Measurements from ENCODE around the gene PRKG1. TPM values are rescaled to one million over a fixed set of nuclear protein-coding genes. Genes with fewer than 3 reads are reported as not detected.

Gene PRKG1
- total RNA-seq, 5 donors from 2014 or later (not counting 1 experiment from before 2014, with no cell fraction given), result 0.03 to 0.26 (median 0.19) TPM; not detected in 1

DNA sequence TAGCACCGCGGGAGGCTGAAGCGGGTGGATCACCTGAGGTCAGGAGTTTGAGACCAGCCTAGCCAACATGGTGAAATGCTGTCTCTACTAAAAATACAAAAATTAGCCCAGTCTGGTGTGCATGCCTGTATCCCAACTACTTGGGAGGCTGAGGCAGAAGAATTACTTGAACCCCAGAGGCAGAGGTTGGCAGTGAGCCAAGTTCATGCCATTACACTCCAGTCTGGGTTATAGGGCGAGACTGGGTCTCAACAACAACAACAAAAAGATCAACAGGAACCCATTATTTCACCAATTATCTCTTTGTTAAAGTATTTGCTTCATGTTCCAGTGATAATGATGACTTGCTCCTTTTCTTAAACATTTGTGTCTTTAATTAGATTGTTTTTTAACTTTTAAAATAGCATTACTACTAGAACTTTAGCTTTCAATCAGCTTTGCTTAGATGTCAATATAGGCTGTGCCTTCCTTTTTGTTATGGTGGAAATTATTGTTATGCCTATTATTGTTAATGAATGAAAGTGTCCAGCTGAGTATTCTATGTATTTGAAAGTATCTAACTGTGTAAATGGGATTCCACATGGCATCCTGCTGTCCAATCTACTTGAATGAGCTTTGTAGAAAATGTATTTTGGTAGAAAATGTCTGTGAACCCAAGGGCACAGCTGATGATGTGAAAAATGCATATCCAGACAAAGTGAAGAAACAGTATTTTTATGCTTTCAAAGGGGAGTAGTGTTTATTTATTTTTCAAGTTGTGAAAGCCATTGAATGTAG is 686.8 kb downstream of the PRKG1 start:
- Histone ChIP-seq H3K27ac (ENCODE audit: low read length) (no peak overlapping the region), H3K4me1 (ENCODE audit: control insufficient read depth in 1 of 2, extremely low read depth in 1 of 2, insufficient read depth in 2 of 2, low read length in 2 of 2) (no peaks in the 10 kb centered on the region), H3K36me3 (ENCODE audit: control insufficient read depth in 2 of 2, extremely low read depth in 1 of 2, insufficient read depth in 1 of 2, low read length in 1 of 2) (no peaks in the 10 kb centered on the region), H3K9me3 (no peaks in the 10 kb centered on the region), H3K27me3 (replicated peaks in 1 of 2; ENCODE audit: control insufficient read depth in 2 of 2, extremely low read depth in 1 of 2, insufficient read depth in 2 of 2, low read length in 1 of 2) (peaks cover 0 to 4% of the 10 kb centered on the region in 2 experiments), H3K4me3 (ENCODE audit: control insufficient read depth in 1 of 2, extremely low read depth in 1 of 2, low read length in 1 of 2) (no peak overlapping the region)
- H3K27ac Mint-ChIP-seq, result no peak overlapping the region
- peaks cover 0 to 3% (median under 1%) of the 10 kb centered on the region in 3 donors for H3K9me3 Mint-ChIP-seq
- H3K4me3 Mint-ChIP-seq, result no peak overlapping the region
- POLR2A ChIA-PET, result no interaction called here
- CTCF ChIA-PET, result no interaction called here
- DNase-seq, result no peak
- ATAC-seq (replicated peaks in 1 of 4), result no peak
- WGBS (ENCODE audit: insufficient coverage), result no CpG with 5 or more reads among the region's 4 CpGs
- H3K27me3 Mint-ChIP-seq, result peaks cover 0 to 3% of the 10 kb centered on the region in 2 donors
- no peaks in the 10 kb centered on the region for H3K4me1 Mint-ChIP-seq
- no peaks in the 10 kb centered on the region for H3K36me3 Mint-ChIP-seq

DNA sequence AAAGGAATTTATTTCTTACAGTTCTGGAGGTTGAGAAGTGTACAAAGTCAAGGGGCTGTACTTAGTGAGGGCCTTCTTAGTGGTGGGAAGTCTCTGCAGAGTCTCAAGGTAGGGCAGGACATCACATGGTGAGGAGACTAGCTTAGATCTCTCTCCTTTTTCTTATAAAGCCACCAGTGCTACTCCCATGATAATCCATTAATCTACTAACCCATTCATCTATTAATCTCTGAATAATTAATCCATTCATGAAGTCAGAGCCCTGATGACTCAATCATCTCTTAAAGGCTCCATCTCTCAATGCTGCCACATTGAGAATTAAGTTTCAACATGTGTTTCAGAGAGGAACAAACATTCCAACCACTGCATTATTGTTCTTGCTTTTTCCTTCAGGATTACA is 689.5 kb downstream of the PRKG1 start:
- POLR2A ChIA-PET, result interaction anchor here in 1 of 2 donors (0.5 to 0.6 kb wide), 2 partner anchors 86 to 123 kb away, joined by 3 read pairs; no protein-coding TSS in a partner anchor
- Mint-ChIP-seq H3K4me1 (no peaks in the 10 kb centered on the region), H3K27ac (no peak overlapping the region), H3K36me3 (no peaks in the 10 kb centered on the region), H3K27me3 (peaks cover 1 to 12% of the 10 kb centered on the region in 2 donors), H3K4me3 (no peak overlapping the region), H3K9me3 (peaks cover 0 to 14% (median 12%) of the 10 kb centered on the region in 3 donors)
- no peak overlapping the region for H3K27ac ChIP-seq (ENCODE audit: low read length)
- no peaks in the 10 kb centered on the region for H3K4me1 ChIP-seq (ENCODE audit: control insufficient read depth in 1 of 2, extremely low read depth in 1 of 2, insufficient read depth in 2 of 2, low read length in 2 of 2)
- H3K4me3 ChIP-seq (ENCODE audit: control insufficient read depth in 1 of 2, extremely low read depth in 1 of 2, low read length in 1 of 2), result no peak overlapping the region
- ATAC-seq (replicated peaks in 1 of 4) (no peak), DNase-seq (no peak)
- no peaks in the 10 kb centered on the region for H3K9me3 ChIP-seq
- H3K36me3 ChIP-seq (ENCODE audit: control insufficient read depth in 2 of 2, extremely low read depth in 1 of 2, insufficient read depth in 1 of 2, low read length in 1 of 2), result no peaks in the 10 kb centered on the region
- H3K27me3 ChIP-seq (replicated peaks in 1 of 2; ENCODE audit: control insufficient read depth in 2 of 2, extremely low read depth in 1 of 2, insufficient read depth in 2 of 2, low read length in 1 of 2), result peaks cover 0 to 4% of the 10 kb centered on the region in 2 experiments
- CTCF ChIA-PET, result no interaction called here

DNA sequence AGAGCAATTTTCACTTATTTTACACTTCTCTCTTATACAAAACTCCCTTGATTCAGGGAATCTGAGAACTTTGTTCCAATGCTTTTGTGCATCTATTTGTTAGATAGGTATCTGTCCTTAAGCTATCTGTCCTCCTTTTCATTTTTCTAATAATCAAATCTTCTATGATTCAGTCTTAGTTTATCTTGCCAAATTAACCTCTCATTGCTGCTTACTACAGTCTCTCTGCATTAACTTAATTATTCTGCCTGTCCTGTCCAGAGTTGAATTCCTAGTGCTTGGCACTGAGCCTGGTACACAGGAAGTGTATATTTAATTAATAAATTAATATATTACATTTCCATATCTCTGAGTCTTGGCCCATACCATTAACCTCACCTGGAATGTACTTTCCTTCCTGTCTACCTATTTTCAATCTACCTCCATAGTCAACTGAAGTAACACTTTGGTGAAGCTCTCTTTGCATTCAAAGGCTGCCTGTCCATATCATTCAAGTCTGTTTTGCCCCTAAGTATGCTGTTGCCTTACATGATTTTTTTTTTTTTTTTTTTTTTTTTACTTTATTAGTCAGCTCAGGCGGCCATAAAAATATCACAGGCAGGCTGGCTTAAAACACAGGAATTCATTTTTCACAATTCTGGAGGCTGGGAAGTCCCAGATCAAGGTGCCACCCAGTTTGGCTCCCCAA is 691.1 kb downstream of the PRKG1 start:
- no peak for DNase-seq
- Mint-ChIP-seq H3K36me3 (no peaks in the 10 kb centered on the region), H3K9me3 (peaks cover 0 to 14% (median 12%) of the 10 kb centered on the region in 3 donors), H3K27me3 (peaks cover 1 to 12% of the 10 kb centered on the region in 2 donors), H3K4me1 (no peaks in the 10 kb centered on the region), H3K4me3 (no peak overlapping the region), H3K27ac (no peak overlapping the region)
- no peaks in the 10 kb centered on the region for H3K4me1 ChIP-seq (ENCODE audit: control insufficient read depth in 1 of 2, extremely low read depth in 1 of 2, insufficient read depth in 2 of 2, low read length in 2 of 2)
- CTCF ChIA-PET, result no interaction called here
- no peak overlapping the region for H3K4me3 ChIP-seq (ENCODE audit: control insufficient read depth in 1 of 2, extremely low read depth in 1 of 2, low read length in 1 of 2)
- no peak overlapping the region for H3K27ac ChIP-seq (ENCODE audit: low read length)
- WGBS (ENCODE audit: insufficient coverage), result 63% methylated on average over 1 of the region's 1 CpG
- H3K36me3 ChIP-seq (ENCODE audit: control insufficient read depth in 2 of 2, extremely low read depth in 1 of 2, insufficient read depth in 1 of 2, low read length in 1 of 2), result no peaks in the 10 kb centered on the region
- no peak for ATAC-seq (replicated peaks in 1 of 4)
- peaks cover 0 to 3% of the 10 kb centered on the region in 2 experiments for H3K27me3 ChIP-seq (replicated peaks in 1 of 2; ENCODE audit: control insufficient read depth in 2 of 2, extremely low read depth in 1 of 2, insufficient read depth in 2 of 2, low read length in 1 of 2)
- H3K9me3 ChIP-seq, result no peaks in the 10 kb centered on the region
- POLR2A ChIA-PET, result interaction anchor here (0.6 kb wide), 2 partner anchors 12 to 487 kb away, joined by 3 to 5 read pairs; no protein-coding TSS in a partner anchor

DNA sequence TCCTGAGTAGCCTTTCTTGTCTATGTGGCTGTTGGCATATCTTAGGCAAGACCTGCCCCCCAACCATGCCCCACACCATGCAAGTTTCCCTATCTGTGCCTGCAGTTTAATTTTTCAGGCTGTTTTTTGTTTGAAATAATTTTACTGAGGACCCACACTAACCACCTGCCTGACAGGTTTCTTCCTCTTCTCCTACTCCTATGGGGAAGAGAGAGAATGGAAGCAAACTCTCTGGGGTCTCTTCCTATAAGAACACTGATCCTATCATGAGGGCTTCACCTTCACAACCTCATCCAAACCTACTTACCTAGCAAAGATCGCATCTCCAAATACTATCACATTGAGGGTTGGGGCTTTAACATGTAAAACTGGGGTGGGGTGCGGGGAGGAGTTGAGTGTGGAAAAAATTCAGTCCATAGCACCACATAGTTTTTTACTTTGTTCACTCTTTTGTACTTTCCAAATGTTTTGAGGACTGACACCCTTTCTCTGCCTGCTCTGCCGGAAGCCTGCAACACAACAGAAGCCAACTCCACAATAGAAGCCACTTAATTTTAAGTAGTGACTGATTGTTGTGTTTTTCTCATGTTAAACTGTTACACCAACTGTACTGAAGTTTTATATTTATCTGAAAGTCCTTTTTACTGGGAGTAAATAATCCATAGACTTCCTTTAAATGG is 692.3 kb downstream of the PRKG1 start:
- ChIA-PET CTCF (no interaction called here), POLR2A (no interaction called here)
- H3K27me3 Mint-ChIP-seq, result peaks cover 1 to 9% of the 10 kb centered on the region in 2 donors
- peaks cover 0 to 14% (median 12%) of the 10 kb centered on the region in 3 donors for H3K9me3 Mint-ChIP-seq
- H3K36me3 ChIP-seq (ENCODE audit: control insufficient read depth in 2 of 2, extremely low read depth in 1 of 2, insufficient read depth in 1 of 2, low read length in 1 of 2), result no peaks in the 10 kb centered on the region
- no peak overlapping the region for H3K4me3 ChIP-seq (ENCODE audit: control insufficient read depth in 1 of 2, extremely low read depth in 1 of 2, low read length in 1 of 2)
- no peak overlapping the region for H3K4me3 Mint-ChIP-seq
- no peaks in the 10 kb centered on the region for H3K4me1 ChIP-seq (ENCODE audit: control insufficient read depth in 1 of 2, extremely low read depth in 1 of 2, insufficient read depth in 2 of 2, low read length in 2 of 2)
- no peaks in the 10 kb centered on the region for H3K36me3 Mint-ChIP-seq
- H3K9me3 ChIP-seq, result no peaks in the 10 kb centered on the region
- H3K27ac ChIP-seq (ENCODE audit: low read length), result no peak overlapping the region
- H3K27ac Mint-ChIP-seq, result no peak overlapping the region
- ATAC-seq (replicated peaks in 1 of 4) (no peak), DNase-seq (no peak)
- WGBS (ENCODE audit: insufficient coverage), result no CpG with 5 or more reads among the region's 3 CpGs
- no peaks in the 10 kb centered on the region for H3K4me1 Mint-ChIP-seq
- no peaks in the 10 kb centered on the region for H3K27me3 ChIP-seq (replicated peaks in 1 of 2; ENCODE audit: control insufficient read depth in 2 of 2, extremely low read depth in 1 of 2, insufficient read depth in 2 of 2, low read length in 1 of 2)

DNA sequence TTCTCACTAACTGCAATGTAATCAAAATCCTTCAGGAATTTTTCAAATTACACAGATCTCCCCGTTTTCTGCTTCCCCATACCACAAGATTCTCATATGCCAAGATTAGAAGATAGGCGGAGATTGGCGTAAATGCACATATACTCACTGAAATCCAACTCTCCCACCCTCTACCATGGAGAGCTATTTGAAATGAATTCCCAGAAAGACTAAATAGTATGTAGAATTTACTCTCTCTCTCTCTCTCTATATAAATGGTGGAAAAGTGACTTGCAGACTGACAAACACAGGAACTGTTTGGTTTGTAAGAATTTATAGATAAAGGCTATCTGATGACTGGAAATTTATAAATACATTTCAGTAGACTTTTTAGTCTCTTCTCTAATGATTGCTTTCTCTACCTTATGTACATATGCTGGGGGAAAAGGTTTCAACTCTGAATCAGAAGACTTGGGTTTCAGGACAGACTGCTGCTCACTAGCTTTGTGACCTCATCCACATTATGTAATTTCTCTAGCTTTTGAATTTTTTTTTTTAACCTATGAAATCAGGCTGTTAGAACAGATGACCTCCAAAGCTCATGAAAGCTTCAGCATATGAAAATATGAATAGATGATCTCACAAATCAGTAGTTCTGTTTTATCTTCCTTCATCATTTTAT is 692.9 kb downstream of the PRKG1 start:
- Mint-ChIP-seq H3K4me3 (no peak overlapping the region), H3K9me3 (peaks cover 0 to 14% (median 12%) of the 10 kb centered on the region in 3 donors), H3K4me1 (no peaks in the 10 kb centered on the region), H3K27ac (no peak overlapping the region), H3K36me3 (no peaks in the 10 kb centered on the region), H3K27me3 (peaks cover 1 to 9% of the 10 kb centered on the region in 2 donors)
- Histone ChIP-seq H3K27ac (ENCODE audit: low read length) (no peak overlapping the region), H3K9me3 (no peaks in the 10 kb centered on the region), H3K36me3 (ENCODE audit: control insufficient read depth in 2 of 2, extremely low read depth in 1 of 2, insufficient read depth in 1 of 2, low read length in 1 of 2) (no peaks in the 10 kb centered on the region), H3K27me3 (replicated peaks in 1 of 2; ENCODE audit: control insufficient read depth in 2 of 2, extremely low read depth in 1 of 2, insufficient read depth in 2 of 2, low read length in 1 of 2) (no peaks in the 10 kb centered on the region), H3K4me3 (ENCODE audit: control insufficient read depth in 1 of 2, extremely low read depth in 1 of 2, low read length in 1 of 2) (no peak overlapping the region), H3K4me1 (ENCODE audit: control insufficient read depth in 1 of 2, extremely low read depth in 1 of 2, insufficient read depth in 2 of 2, low read length in 2 of 2) (no peaks in the 10 kb centered on the region)
- CTCF ChIA-PET, result no interaction called here
- POLR2A ChIA-PET, result no interaction called here
- no peak for DNase-seq
- no peak for ATAC-seq (replicated peaks in 1 of 4)
- 60% methylated on average over 1 of the region's 3 CpGs for WGBS (ENCODE audit: insufficient coverage)

DNA sequence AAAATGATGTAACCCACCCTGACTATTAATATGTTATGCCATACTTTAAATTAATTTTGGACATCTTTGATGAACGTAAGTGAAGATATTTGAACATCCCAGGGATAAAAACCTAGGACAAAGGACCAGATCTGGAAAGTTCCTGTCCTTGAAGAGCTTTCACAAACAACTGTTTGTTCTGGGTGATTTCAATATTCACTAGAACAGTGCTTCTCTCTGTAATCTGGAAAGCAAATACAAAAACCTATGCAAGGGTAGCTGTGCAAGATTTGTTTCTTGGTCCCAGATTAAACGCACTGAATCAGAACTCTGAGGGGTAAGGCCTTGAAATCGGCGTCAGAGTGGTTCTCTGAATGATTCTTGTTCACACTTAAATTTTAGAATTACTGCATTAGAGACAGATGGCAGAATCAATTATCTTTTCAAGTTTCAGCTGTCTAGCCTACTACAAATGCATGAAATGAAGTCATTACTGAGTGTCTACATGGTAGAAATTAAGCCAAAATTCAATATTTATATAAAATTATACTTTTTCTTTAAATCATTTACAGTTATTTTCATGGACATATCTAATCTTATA is 694.7 kb downstream of the PRKG1 start:
- no peak for ATAC-seq (replicated peaks in 1 of 4)

More for the DNA sequence above, 694.7 kb downstream of the PRKG1 start:
- Histone ChIP-seq H3K36me3 (ENCODE audit: control insufficient read depth in 2 of 2, extremely low read depth in 1 of 2, insufficient read depth in 1 of 2, low read length in 1 of 2) (no peaks in the 10 kb centered on the region), H3K4me3 (ENCODE audit: control insufficient read depth in 1 of 2, extremely low read depth in 1 of 2, low read length in 1 of 2) (no peak overlapping the region), H3K4me1 (ENCODE audit: control insufficient read depth in 1 of 2, extremely low read depth in 1 of 2, insufficient read depth in 2 of 2, low read length in 2 of 2) (no peaks in the 10 kb centered on the region), H3K9me3 (no peaks in the 10 kb centered on the region), H3K27me3 (replicated peaks in 1 of 2; ENCODE audit: control insufficient read depth in 2 of 2, extremely low read depth in 1 of 2, insufficient read depth in 2 of 2, low read length in 1 of 2) (no peaks in the 10 kb centered on the region), H3K27ac (ENCODE audit: low read length) (no peak overlapping the region)
- Mint-ChIP-seq H3K36me3 (no peaks in the 10 kb centered on the region), H3K4me3 (no peak overlapping the region), H3K27ac (no peak overlapping the region), H3K4me1 (no peaks in the 10 kb centered on the region), H3K27me3 (peaks cover 1 to 9% of the 10 kb centered on the region in 2 donors), H3K9me3 (peaks cover 0 to 14% (median 12%) of the 10 kb centered on the region in 3 donors)
- no peak for DNase-seq
- ChIA-PET POLR2A (interaction anchor here in 1 of 2 donors (0.7 kb wide), 1 partner anchor 116 kb away, joined by 3 read pairs; no protein-coding TSS in a partner anchor), CTCF (no interaction called here)
- WGBS (ENCODE audit: insufficient coverage), result 80% methylated on average over 1 of the region's 4 CpGs
